ENCODE measurements around the gene PTGIR.

The PTGIR gene

DNA sequence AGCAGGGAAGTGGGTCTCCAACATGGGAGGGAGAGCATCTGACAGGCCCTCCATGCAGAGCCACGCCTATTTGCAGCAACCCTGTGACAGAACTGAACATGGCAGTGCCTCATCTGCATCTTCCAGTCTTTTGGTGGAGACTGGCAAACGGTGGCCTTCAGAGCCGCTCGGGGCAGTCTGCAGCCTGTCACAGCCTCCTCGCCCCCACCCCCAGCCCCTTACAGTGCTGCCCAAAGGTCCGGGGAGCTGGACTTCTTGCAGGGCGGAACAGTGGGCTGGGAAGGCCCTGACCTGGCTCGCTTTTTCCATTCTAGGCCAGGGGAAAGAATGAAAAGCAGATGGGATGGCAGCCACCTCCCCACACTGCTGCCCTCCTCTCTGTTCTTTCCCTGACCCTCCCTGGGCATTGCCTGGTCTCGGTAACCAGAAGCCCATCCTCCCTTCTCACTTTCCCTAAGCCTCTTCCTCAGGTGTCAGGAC, 21.1 kb downstream of the PTGIR start:
- Histone ChIP-seq H3K4me1 (ENCODE audit: control insufficient read depth, low read depth, low read length) (peaks cover 17% of the 10 kb centered on the region), H3K9me3 (ENCODE audit: control insufficient read depth, low read depth, low read length) (no peaks in the 10 kb centered on the region), H3K4me3 (ENCODE audit: low read length) (no peak overlapping the region), H3K9ac (ENCODE audit: low read length) (no peak overlapping the region), H3K27ac (ENCODE audit: low read length) (no peak overlapping the region), H3K36me3 (ENCODE audit: control insufficient read depth, low read depth, low read length) (peaks cover 27% of the 10 kb centered on the region), H3K27me3 (ENCODE audit: control insufficient read depth, insufficient read depth, low read length) (no peaks in the 10 kb centered on the region)

DNA sequence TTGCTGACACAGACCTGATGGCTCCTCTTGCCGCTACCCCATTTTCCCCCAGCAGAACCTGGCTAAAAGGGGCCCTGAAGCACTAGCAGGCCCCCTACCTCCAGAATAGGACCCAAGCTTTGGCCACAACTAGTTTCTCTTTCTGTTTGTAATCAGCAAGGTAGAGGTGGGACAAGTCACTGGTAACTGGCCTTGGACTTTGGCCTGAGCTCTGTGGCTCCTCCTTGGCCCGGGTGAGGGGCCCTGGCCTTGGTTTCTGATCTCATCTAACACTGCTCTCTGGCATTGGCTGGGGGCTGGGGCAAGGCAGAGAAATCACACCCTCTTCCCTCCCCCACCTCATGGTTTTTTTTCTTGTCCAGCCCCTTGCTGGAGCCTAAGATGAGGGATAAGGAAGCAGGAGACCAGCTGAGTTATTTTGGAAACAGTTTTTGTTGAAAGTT, 21.7 kb downstream of the PTGIR start:
- Histone ChIP-seq H3K27ac (ENCODE audit: low read length) (no peak overlapping the region), H3K4me3 (ENCODE audit: low read length) (peak overlapping the region; percentile 85), H3K27me3 (ENCODE audit: control insufficient read depth, insufficient read depth, low read length) (no peaks in the 10 kb centered on the region), H3K9ac (ENCODE audit: low read length) (no peak overlapping the region), H3K4me1 (ENCODE audit: control insufficient read depth, low read depth, low read length) (peaks cover 17% of the 10 kb centered on the region), H3K36me3 (ENCODE audit: control insufficient read depth, low read depth, low read length) (peaks cover 21% of the 10 kb centered on the region), H3K9me3 (ENCODE audit: control insufficient read depth, low read depth, low read length) (no peaks in the 10 kb centered on the region)

DNA sequence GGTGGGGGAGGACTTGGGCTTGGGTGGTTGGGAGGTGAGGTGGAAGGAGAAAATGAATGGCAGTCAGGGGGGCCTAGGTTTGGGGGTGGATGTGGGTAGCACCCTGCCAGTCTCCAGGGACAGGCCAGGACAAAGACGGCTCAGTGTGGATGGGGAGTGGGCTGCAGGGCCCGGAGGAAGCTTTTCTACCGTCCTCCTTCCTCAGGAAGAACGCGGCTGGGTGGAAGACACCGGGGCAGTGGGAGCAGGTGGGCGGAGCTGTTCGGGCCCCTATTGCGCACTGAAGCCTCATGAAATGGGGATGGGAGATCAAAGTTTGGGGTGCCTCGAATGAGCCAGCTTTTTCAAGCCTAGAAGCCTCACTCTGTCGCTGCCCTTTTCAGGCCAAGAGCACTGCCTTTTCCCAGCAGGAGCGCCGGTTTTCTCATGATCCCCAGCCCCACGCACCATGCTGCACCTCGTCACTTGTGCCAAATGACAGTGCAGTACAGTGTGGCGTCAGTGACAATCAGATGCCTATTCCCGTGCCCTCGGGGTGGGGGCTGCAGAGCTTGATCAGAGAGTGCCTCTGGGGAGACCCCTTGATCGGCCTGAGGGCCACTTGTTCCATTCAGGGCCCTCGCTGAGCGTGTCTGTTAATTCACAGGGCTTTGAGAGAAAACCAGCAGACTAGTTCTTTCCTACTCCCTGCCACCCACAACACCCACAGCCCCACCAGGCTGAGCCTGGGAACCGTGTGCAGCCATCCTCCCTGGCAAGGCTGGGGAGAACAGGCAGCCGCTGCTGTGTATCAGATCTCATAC, 22.3 kb downstream of the PTGIR start:
- H3K9me3 ChIP-seq (ENCODE audit: control insufficient read depth, low read depth, low read length) = no peaks in the 10 kb centered on the region
- H3K9ac ChIP-seq (ENCODE audit: low read length) = peak overlapping the region; percentile 85
- H3K4me1 ChIP-seq (ENCODE audit: control insufficient read depth, low read depth, low read length) = peaks cover 17% of the 10 kb centered on the region
- H3K36me3 ChIP-seq (ENCODE audit: control insufficient read depth, low read depth, low read length) = peaks cover 15% of the 10 kb centered on the region
- H3K27ac ChIP-seq (ENCODE audit: low read length) = no peak overlapping the region
- H3K4me3 ChIP-seq (ENCODE audit: low read length) = peak overlapping the region; percentile 85
- no peaks in the 10 kb centered on the region for H3K27me3 ChIP-seq (ENCODE audit: control insufficient read depth, insufficient read depth, low read length)

DNA sequence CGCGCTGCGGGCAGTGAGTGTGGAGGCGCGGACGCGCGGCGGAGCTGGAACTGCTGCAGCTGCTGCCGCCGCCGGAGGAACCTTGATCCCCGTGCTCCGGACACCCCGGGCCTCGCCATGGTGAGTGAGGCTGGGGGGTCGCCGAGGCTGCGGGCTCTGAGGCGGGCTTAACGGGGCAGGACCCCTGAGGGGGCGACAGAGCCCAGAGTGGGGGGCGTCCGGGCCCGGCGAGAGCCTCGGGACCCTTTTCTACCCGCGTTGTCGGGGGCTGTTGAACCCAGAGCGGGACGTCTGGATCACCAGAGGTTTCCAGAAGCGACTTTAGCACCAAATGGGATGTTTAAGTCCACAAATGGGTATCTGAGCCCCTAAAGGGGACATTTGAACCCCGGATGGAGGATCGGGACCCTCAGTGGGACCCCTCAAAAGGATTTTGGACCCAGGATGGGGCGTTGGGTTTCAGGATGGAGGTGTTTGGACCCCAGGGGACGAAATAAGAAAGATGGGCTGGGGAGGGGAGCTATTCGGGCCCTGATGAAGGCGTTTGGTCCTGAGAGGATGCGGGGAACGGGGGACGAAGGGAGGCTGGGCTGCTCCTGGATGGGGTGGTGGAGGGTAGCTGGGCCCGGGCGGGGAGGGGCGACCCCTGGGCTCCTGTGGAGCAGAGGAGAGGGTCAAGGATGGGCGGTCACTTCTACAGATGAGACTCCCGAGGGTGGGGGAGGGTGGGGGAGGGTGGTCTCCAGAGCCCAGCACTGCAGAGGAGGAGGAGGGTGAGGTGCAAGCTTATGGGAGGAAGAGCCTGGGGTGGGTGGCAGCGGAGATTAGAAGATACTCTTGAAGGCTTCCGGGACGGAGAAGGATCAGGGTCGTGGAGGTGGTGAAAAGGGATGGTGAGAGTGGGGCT, 23.3 kb downstream of the PTGIR start, which contains the start of gene CALM3:
Gene CALM3 (plus strand): TSS at position 13 of the 907 bp plus-strand sequence. CDS start 105 bp downstream, at position 118.
- Histone ChIP-seq H3K9me3 (ENCODE audit: control insufficient read depth, low read depth, low read length) (no peaks in the 10 kb centered on the region), H3K4me1 (ENCODE audit: control insufficient read depth, low read depth, low read length) (peaks cover 17% of the 10 kb centered on the region), H3K36me3 (ENCODE audit: control insufficient read depth, low read depth, low read length) (peaks cover 9% of the 10 kb centered on the region), H3K27ac (ENCODE audit: low read length) (peak within 1 kb of the TSS; percentile 100), H3K4me3 (ENCODE audit: low read length) (peak within 1 kb of the TSS; percentile 85), H3K9ac (ENCODE audit: low read length) (peak within 1 kb of the TSS; percentile 99), H3K27me3 (ENCODE audit: control insufficient read depth, insufficient read depth, low read length) (no peaks in the 10 kb centered on the region)

DNA sequence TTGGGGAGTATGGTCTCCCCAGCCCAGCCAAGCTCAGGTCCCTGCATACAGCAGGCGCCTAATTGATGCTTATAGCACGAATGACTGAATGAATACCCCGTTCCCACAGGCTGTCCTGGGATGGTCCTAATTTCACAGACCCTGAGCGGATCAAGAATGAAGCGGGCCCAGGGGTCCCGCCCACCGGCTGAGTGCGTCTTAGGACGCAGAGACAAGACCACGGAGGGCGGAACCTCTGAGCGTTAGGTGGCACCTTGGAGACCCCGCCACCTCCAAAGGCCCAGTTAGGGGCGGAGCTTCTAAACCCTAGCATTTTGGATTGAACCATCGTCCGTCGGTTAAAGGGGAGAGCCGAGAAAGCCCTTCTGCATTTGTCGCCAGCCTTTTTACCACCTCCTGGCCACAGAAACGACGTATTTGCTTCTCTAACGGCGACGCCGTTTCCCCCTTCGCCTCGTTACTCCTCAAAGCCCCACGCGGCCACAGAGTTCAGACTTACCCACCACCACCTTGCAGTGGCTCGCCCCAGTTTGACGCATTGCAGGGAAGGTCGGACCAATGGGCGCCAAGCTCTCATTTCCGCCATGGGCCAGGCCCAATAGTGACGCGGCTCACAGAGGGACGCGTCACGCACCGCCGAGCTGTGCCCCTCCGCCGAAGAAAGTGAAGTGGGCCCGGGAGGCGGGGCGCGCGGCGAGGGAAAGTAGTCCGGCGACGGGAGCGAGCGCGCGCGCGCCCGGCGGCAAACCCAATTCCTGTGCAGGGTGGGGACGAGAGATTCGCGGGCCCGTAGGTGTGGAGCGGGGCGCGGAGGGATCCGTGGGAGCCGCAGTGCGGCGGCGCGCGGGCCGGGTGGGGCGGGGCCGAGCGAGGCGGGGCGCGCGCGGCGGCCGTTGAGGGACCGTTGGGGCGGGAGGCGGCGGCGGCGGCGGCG, 24.2 kb downstream of the PTGIR start:
- Histone ChIP-seq H3K9ac (ENCODE audit: low read length) (peak overlapping the region; percentile 99), H3K4me3 (ENCODE audit: low read length) (peak overlapping the region; percentile 85), H3K9me3 (ENCODE audit: control insufficient read depth, low read depth, low read length) (no peaks in the 10 kb centered on the region), H3K27me3 (ENCODE audit: control insufficient read depth, insufficient read depth, low read length) (no peaks in the 10 kb centered on the region), H3K27ac (ENCODE audit: low read length) (peak overlapping the region; percentile 100), H3K4me1 (ENCODE audit: control insufficient read depth, low read depth, low read length) (peaks cover 17% of the 10 kb centered on the region), H3K36me3 (ENCODE audit: control insufficient read depth, low read depth, low read length) (peaks cover under 1% of the 10 kb centered on the region)

DNA sequence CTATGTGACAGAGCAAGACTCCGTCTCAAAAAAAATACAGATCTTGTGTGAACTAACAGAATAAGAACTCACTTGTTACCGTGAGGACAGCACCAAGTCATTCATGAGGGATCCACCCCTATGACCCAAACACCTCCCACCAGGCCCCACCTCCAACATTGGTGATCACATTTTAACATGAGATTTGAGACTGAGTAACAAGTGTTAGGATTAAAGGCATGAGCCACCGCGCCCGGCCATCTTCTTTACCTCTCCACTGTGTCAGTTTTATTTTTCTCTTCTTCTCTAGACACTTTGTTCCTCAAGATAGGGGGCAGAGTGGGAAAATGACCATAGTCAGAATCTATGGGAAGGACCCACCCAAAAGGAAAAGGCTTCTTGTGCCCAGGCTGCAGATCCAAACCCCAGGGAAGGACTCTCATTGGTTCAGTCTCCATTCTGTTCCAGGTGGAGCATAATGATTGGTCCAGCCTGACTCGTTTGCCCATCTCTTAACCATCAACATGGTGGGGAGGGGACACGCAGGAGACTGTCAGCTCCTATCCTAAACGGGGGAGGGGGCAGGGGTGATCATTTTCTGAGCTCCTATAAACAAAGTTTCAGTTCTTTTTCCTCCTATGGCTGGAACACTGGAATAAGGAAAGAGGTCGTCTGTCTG, 25.0 kb downstream of the PTGIR start:
- H3K9me3 ChIP-seq (ENCODE audit: control insufficient read depth, low read depth, low read length) = no peaks in the 10 kb centered on the region
- H3K4me3 ChIP-seq (ENCODE audit: low read length) = peak overlapping the region; percentile 84
- H3K4me1 ChIP-seq (ENCODE audit: control insufficient read depth, low read depth, low read length) = peaks cover 17% of the 10 kb centered on the region
- no peaks in the 10 kb centered on the region for H3K36me3 ChIP-seq (ENCODE audit: control insufficient read depth, low read depth, low read length)
- H3K27me3 ChIP-seq (ENCODE audit: control insufficient read depth, insufficient read depth, low read length) = no peaks in the 10 kb centered on the region
- H3K9ac ChIP-seq (ENCODE audit: low read length) = no peak overlapping the region
- no peak overlapping the region for H3K27ac ChIP-seq (ENCODE audit: low read length)

DNA sequence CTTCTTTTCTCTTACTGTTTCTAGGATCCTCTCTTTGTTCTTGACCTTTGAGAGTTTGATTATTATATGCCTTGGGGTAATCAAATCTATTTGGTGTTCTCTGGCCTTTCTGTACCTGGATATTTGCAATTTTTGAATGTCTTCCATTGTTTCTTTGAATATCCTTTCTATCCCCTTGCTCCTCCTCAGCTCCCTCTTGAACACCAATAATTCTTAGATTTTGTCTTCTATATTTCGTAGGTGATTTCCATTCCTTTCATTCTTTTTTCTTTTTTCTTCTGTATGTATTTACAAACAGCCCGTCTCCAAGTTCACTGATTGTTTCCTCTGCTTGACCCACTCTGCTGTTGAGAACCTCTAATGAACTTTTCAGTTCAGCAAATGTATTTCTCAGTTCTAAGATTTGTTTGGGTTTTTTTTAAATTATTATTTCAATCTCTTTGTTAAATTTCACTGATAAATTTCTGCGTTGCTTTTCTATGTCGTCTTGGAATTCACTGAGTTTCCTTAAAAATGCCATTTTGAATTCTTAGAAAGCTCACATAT, 26.4 kb downstream of the PTGIR start:
- Histone ChIP-seq H3K4me3 (ENCODE audit: low read length) (no peak overlapping the region), H3K9ac (ENCODE audit: low read length) (no peak overlapping the region), H3K36me3 (ENCODE audit: control insufficient read depth, low read depth, low read length) (no peaks in the 10 kb centered on the region), H3K4me1 (ENCODE audit: control insufficient read depth, low read depth, low read length) (peaks cover 12% of the 10 kb centered on the region), H3K9me3 (ENCODE audit: control insufficient read depth, low read depth, low read length) (no peaks in the 10 kb centered on the region), H3K27me3 (ENCODE audit: control insufficient read depth, insufficient read depth, low read length) (no peaks in the 10 kb centered on the region), H3K27ac (ENCODE audit: low read length) (no peak overlapping the region)

DNA sequence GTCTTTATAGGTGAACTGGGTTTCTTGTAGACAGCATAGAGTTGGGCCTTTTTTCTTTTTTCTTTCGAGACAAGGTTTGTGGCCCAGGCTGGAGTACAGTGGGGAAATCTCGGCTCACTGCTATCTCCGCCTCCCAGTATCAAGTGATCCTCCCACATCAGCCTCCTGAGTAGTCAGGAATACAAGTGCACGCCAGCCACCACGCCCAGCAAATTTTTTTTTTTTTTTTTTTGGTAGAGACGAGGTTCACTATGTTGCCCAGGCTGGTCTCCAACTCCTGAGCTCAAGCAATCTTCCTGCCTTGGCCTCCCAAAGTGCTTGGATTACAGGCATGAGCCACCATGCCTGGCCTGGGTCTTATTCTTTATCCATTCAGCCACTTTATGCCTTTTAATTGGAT, 28.9 kb downstream of the PTGIR start:
- Histone ChIP-seq H3K27me3 (ENCODE audit: control insufficient read depth, insufficient read depth, low read length) (no peaks in the 10 kb centered on the region), H3K9ac (ENCODE audit: low read length) (no peak overlapping the region), H3K4me1 (ENCODE audit: control insufficient read depth, low read depth, low read length) (no peaks in the 10 kb centered on the region), H3K4me3 (ENCODE audit: low read length) (no peak overlapping the region), H3K27ac (ENCODE audit: low read length) (no peak overlapping the region), H3K36me3 (ENCODE audit: control insufficient read depth, low read depth, low read length) (no peaks in the 10 kb centered on the region), H3K9me3 (ENCODE audit: control insufficient read depth, low read depth, low read length) (no peaks in the 10 kb centered on the region)

DNA sequence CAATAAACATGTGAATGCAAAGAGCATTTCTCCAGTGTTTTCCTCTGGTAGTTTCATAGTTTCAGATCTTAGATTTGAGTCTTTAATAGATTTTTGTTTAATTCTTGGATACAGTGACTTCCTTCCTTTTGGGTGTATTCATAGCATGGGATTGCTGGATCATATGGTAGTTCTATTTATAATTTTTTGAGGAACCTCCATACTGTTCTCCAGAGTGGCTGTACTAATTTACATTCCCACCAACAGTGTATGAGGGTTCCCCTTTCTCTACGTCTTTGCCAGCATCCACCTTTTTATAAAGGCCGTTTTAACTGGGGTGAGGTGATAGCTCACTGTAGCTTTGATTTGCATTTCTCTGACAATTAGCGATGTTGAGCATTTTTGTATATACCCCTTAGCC, 33.0 kb downstream of the PTGIR start:
- Histone ChIP-seq H3K4me3 (ENCODE audit: low read length) (no peak overlapping the region), H3K9ac (ENCODE audit: low read length) (no peak overlapping the region), H3K36me3 (ENCODE audit: control insufficient read depth, low read depth, low read length) (no peaks in the 10 kb centered on the region), H3K9me3 (ENCODE audit: control insufficient read depth, low read depth, low read length) (no peaks in the 10 kb centered on the region), H3K27ac (ENCODE audit: low read length) (no peak overlapping the region), H3K27me3 (ENCODE audit: control insufficient read depth, insufficient read depth, low read length) (no peaks in the 10 kb centered on the region), H3K4me1 (ENCODE audit: control insufficient read depth, low read depth, low read length) (no peaks in the 10 kb centered on the region)

DNA sequence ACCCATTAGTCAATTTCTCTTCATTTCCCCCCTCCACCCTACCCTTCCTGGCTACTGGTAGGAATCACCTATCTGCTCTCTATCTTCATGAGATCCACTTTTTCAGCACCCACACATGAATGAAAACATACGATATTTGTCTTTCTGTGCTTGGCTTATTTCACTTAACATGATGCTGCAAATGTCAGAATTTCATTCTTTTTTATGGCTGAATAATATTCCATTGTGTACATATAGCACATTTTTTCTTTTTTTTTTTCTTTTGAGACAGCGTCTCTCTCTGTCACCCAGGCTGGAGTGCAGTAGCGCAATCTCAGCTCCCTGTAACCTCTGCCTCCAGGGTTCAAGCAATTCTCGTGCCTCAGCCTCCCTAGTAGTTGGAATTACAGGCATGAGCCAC, 33.6 kb downstream of the PTGIR start:
- H3K4me1 ChIP-seq (ENCODE audit: control insufficient read depth, low read depth, low read length) = no peaks in the 10 kb centered on the region
- no peak overlapping the region for H3K27ac ChIP-seq (ENCODE audit: low read length)
- H3K27me3 ChIP-seq (ENCODE audit: control insufficient read depth, insufficient read depth, low read length) = no peaks in the 10 kb centered on the region
- no peaks in the 10 kb centered on the region for H3K36me3 ChIP-seq (ENCODE audit: control insufficient read depth, low read depth, low read length)
- H3K9me3 ChIP-seq (ENCODE audit: control insufficient read depth, low read depth, low read length) = no peaks in the 10 kb centered on the region
- no peak overlapping the region for H3K4me3 ChIP-seq (ENCODE audit: low read length)
- no peak overlapping the region for H3K9ac ChIP-seq (ENCODE audit: low read length)

Data from iPS-18a (cell line).